ENCODE results near the gene CORO7. TPM values are rescaled to one million over a fixed set of nuclear protein-coding genes. Genes with fewer than 3 reads are reported as not detected.
A peak's percentile ranks its signal among the peaks of the same experiment; 100 is the strongest.

Gene CORO7
- polyA plus RNA-seq, 1 donor from 2014 or later: 57.6 TPM

DNA sequence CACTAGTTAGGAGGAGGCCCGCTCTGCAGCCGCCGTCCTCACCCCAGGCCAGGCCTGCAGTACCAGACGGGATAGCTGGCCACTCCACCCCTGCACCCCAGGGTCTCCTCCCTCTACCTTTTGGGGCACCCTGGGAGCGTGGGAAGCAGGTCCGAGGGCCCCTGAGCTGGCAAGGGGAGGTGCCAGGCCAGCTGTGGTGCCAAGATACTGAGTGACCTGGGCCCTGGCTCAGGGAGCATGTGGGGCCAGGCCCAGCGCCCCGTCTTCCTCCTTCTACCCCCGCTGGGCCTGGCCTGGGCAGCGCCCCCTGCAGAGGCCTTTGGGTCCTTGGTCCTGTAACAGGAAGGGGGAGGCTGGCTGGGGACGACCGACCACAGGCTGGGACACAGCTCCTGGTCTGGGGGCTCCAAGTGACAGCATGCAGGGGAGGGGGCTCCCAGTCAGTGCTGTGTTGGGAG lies 78.2 kb downstream of the CORO7 start:
- Histone ChIP-seq H3K9me3 (ENCODE audit: low read length) (no peaks in the 10 kb centered on the region), H3K9ac (ENCODE audit: low read length) (no peak overlapping the region), H3K27me3 (ENCODE audit: insufficient read depth, low read depth, low read length) (no peaks in the 10 kb centered on the region), H3K79me2 (replicated peaks; ENCODE audit: insufficient read depth, low read length) (no peaks in the 10 kb centered on the region), H2AFZ (ENCODE audit: low read depth, low read length) (no peak overlapping the region), H4K20me1 (ENCODE audit: insufficient read depth) (no peaks in the 10 kb centered on the region), H3K4me3 (ENCODE audit: low read length) (no peak overlapping the region), H3K36me3 (ENCODE audit: insufficient read depth, low read length) (no peaks in the 10 kb centered on the region), H3F3A (ENCODE audit: insufficient read depth, low read length, poor library complexity, severe bottlenecking) (no peaks in the 10 kb centered on the region), H3K27ac (ENCODE audit: low read length) (no peak overlapping the region), H3K9me2 (ENCODE audit: insufficient read depth, low read length) (no peaks in the 10 kb centered on the region), H3K4me2 (ENCODE audit: low read length) (no peak overlapping the region)
- TF ChIP-seq POLR2AphosphoS5 (IDR thresholded peaks at IDR 0.05): peak; percentile 5
- TF ChIP-seq, protein P1, sequence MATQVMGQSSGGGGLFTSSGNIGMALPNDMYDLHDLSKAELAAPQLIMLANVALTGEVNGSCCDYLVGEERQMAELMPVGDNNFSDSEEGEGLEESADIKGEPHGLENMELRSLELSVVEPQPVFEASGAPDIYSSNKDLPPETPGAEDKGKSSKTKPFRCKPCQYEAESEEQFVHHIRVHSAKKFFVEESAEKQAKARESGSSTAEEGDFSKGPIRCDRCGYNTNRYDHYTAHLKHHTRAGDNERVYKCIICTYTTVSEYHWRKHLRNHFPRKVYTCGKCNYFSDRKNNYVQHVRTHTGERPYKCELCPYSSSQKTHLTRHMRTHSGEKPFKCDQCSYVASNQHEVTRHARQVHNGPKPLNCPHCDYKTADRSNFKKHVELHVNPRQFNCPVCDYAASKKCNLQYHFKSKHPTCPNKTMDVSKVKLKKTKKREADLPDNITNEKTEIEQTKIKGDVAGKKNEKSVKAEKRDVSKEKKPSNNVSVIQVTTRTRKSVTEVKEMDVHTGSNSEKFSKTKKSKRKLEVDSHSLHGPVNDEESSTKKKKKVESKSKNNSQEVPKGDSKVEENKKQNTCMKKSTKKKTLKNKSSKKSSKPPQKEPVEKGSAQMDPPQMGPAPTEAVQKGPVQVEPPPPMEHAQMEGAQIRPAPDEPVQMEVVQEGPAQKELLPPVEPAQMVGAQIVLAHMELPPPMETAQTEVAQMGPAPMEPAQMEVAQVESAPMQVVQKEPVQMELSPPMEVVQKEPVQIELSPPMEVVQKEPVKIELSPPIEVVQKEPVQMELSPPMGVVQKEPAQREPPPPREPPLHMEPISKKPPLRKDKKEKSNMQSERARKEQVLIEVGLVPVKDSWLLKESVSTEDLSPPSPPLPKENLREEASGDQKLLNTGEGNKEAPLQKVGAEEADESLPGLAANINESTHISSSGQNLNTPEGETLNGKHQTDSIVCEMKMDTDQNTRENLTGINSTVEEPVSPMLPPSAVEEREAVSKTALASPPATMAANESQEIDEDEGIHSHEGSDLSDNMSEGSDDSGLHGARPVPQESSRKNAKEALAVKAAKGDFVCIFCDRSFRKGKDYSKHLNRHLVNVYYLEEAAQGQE (IDR thresholded peaks at IDR 0.05; ENCODE audit: borderline replicate concordance): no peak

DNA sequence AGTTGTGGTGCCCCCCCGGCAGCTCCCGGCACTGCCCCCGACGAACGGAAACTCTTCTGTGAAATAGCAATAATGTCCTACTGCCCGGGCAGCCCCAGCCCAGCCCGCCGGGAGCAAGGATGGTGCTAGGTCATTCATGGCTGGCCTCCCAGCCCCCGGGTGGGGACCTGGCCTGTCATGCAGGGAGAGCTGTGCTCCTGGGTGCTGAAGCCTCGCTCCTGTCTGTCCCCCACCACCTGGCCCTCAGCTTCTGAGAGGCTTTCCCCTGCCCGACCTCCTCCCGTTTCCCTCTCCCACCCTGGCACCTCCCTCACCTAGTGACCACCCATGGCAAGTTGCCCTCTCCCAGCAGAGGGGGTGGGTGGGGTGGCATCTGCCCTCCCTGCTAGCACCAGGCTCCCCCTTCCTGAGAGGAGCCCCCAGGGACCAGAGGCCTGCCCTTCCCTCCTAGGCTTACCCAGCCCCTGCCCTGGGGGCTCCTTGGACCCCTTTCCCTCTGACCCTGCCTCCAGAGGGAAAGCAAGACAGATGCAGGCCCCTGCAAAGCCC lies 78.8 kb downstream of the CORO7 start:
- no peak overlapping the region for H2AFZ ChIP-seq (ENCODE audit: low read depth, low read length)
- H3K27ac ChIP-seq (ENCODE audit: low read length): no peak overlapping the region
- no peaks in the 10 kb centered on the region for H4K20me1 ChIP-seq (ENCODE audit: insufficient read depth)
- no peaks in the 10 kb centered on the region for H3K79me2 ChIP-seq (replicated peaks; ENCODE audit: insufficient read depth, low read length)
- H3K9me2 ChIP-seq (ENCODE audit: insufficient read depth, low read length): no peaks in the 10 kb centered on the region
- H3K4me3 ChIP-seq (ENCODE audit: low read length): no peak overlapping the region
- no peaks in the 10 kb centered on the region for H3K9me3 ChIP-seq (ENCODE audit: low read length)
- H3K4me2 ChIP-seq (ENCODE audit: low read length): no peak overlapping the region
- TF ChIP-seq SMC3 (conservative IDR thresholded peaks at IDR 0.05; ENCODE audit: poor library complexity) (no peak), EP300 (conservative IDR thresholded peaks at IDR 0.05; ENCODE audit: poor library complexity, severe bottlenecking) (no peak), TAF1 (IDR thresholded peaks at IDR 0.05; ENCODE audit: low read depth) (no peak), MXI1 (conservative IDR thresholded peaks at IDR 0.05; ENCODE audit: poor library complexity, severe bottlenecking) (no peak), POLR2AphosphoS5 (IDR thresholded peaks at IDR 0.05) (no peak), EZH2 (IDR thresholded peaks at IDR 0.05; ENCODE audit: borderline replicate concordance, insufficient read depth, low read length, poor library complexity, severe bottlenecking) (no peak), RAD21 (conservative IDR thresholded peaks at IDR 0.05) (no peak)
- TF ChIP-seq, protein P1 (IDR thresholded peaks at IDR 0.05; ENCODE audit: borderline replicate concordance): no peak
- TF ChIP-seq, protein P2, sequence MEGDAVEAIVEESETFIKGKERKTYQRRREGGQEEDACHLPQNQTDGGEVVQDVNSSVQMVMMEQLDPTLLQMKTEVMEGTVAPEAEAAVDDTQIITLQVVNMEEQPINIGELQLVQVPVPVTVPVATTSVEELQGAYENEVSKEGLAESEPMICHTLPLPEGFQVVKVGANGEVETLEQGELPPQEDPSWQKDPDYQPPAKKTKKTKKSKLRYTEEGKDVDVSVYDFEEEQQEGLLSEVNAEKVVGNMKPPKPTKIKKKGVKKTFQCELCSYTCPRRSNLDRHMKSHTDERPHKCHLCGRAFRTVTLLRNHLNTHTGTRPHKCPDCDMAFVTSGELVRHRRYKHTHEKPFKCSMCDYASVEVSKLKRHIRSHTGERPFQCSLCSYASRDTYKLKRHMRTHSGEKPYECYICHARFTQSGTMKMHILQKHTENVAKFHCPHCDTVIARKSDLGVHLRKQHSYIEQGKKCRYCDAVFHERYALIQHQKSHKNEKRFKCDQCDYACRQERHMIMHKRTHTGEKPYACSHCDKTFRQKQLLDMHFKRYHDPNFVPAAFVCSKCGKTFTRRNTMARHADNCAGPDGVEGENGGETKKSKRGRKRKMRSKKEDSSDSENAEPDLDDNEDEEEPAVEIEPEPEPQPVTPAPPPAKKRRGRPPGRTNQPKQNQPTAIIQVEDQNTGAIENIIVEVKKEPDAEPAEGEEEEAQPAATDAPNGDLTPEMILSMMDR (IDR thresholded peaks at IDR 0.05; ENCODE audit: poor library complexity, severe bottlenecking): no peak
- H3K27me3 ChIP-seq (ENCODE audit: insufficient read depth, low read depth, low read length): no peaks in the 10 kb centered on the region
- H3K36me3 ChIP-seq (ENCODE audit: insufficient read depth, low read length): no peaks in the 10 kb centered on the region
- H3K9ac ChIP-seq (ENCODE audit: low read length): no peak overlapping the region
- H3F3A ChIP-seq (ENCODE audit: insufficient read depth, low read length, poor library complexity, severe bottlenecking): no peaks in the 10 kb centered on the region

Data from neural cell (in vitro differentiated cells).